ENCODE results near the gene UBR1. TPM values are rescaled to one million over a fixed set of nuclear protein-coding genes. Genes with fewer than 3 reads are reported as not detected.

The UBR1 gene
- total RNA-seq, 1 experiment from 2014 or later, result 23.2 TPM

DNA sequence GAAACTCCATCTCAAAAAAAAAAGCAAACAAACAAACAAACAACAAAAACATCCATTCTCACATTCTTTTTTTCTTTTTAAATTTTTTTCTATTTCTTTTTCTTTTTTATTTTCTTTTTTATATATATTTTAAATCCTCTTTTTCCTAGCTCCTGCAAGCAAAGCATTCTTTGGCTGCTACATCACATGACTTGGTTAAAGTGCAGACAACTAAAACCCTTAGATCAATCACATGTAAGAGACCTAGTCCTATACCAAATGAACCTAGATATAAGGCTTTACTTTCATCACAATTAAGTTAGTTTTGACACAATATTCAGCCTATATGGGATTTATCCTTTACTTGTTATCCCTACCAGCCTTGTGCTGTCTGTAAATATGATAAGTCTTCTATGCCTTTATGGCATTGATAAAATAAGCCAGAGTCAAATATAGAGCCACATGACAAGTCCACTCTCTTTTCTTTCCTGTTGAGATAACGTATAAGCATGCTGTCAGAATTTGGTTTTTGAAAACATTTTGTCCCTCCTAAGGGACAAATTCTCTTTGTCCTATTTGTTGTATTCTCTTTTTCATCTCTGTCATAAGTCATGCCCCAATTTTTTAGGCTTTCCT lies 11.3 kb downstream of the UBR1 start:
- Histone ChIP-seq H3K36me3 (ENCODE audit: control insufficient read depth, insufficient read depth, low read length) (no peaks in the 10 kb centered on the region), H3K9me3 (ENCODE audit: control insufficient read depth, insufficient read depth, low read depth, low read length) (no peaks in the 10 kb centered on the region), H3K27ac (ENCODE audit: low read length) (no peak overlapping the region), H3K27me3 (ENCODE audit: control insufficient read depth, insufficient read depth, low read length) (no peaks in the 10 kb centered on the region), H3K4me1 (ENCODE audit: control insufficient read depth, insufficient read depth, low read length) (no peaks in the 10 kb centered on the region), H3K4me3 (ENCODE audit: low read depth in 2 of 2, low read length in 2 of 2) (no peak overlapping the region)
- CTCF ChIA-PET, result interaction anchor here (0.7 kb wide), 1 partner anchor 131 kb away, joined by 3 read pairs; no protein-coding TSS in a partner anchor
- TF ChIP-seq, protein P1, sequence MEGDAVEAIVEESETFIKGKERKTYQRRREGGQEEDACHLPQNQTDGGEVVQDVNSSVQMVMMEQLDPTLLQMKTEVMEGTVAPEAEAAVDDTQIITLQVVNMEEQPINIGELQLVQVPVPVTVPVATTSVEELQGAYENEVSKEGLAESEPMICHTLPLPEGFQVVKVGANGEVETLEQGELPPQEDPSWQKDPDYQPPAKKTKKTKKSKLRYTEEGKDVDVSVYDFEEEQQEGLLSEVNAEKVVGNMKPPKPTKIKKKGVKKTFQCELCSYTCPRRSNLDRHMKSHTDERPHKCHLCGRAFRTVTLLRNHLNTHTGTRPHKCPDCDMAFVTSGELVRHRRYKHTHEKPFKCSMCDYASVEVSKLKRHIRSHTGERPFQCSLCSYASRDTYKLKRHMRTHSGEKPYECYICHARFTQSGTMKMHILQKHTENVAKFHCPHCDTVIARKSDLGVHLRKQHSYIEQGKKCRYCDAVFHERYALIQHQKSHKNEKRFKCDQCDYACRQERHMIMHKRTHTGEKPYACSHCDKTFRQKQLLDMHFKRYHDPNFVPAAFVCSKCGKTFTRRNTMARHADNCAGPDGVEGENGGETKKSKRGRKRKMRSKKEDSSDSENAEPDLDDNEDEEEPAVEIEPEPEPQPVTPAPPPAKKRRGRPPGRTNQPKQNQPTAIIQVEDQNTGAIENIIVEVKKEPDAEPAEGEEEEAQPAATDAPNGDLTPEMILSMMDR (IDR thresholded peaks at IDR 0.05), result no peak
- TF ChIP-seq SIN3A (IDR thresholded peaks at IDR 0.05; ENCODE audit: borderline replicate concordance, insufficient read depth, low read depth, low read length) (no peak), POLR2AphosphoS5 (IDR thresholded peaks at IDR 0.05; ENCODE audit: low read depth, low read length) (no peak), TCF7L2 (IDR thresholded peaks at IDR 0.05; ENCODE audit: low read depth, low read length) (no peak)
- TF ChIP-seq, protein P2, sequence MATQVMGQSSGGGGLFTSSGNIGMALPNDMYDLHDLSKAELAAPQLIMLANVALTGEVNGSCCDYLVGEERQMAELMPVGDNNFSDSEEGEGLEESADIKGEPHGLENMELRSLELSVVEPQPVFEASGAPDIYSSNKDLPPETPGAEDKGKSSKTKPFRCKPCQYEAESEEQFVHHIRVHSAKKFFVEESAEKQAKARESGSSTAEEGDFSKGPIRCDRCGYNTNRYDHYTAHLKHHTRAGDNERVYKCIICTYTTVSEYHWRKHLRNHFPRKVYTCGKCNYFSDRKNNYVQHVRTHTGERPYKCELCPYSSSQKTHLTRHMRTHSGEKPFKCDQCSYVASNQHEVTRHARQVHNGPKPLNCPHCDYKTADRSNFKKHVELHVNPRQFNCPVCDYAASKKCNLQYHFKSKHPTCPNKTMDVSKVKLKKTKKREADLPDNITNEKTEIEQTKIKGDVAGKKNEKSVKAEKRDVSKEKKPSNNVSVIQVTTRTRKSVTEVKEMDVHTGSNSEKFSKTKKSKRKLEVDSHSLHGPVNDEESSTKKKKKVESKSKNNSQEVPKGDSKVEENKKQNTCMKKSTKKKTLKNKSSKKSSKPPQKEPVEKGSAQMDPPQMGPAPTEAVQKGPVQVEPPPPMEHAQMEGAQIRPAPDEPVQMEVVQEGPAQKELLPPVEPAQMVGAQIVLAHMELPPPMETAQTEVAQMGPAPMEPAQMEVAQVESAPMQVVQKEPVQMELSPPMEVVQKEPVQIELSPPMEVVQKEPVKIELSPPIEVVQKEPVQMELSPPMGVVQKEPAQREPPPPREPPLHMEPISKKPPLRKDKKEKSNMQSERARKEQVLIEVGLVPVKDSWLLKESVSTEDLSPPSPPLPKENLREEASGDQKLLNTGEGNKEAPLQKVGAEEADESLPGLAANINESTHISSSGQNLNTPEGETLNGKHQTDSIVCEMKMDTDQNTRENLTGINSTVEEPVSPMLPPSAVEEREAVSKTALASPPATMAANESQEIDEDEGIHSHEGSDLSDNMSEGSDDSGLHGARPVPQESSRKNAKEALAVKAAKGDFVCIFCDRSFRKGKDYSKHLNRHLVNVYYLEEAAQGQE (IDR thresholded peaks at IDR 0.05; ENCODE audit: insufficient read depth in 1 of 2, low read depth in 2 of 2, low read length in 1 of 2), result no peak
- in situ Hi-C loops (cut with HindIII; ENCODE audit: low pct_unique_long_range_greater_than_20kb, low sequenced_read_pairs), result no loop called here
- POLR2A ChIA-PET, result no interaction called here
- no peak for ATAC-seq
- no TSS peak for BruUV-seq (replicated peaks)
- intact Hi-C loops (cut with micrococcal nuclease; ENCODE audit: unreplicated experiment), result no loop called here
- DNase-seq (ENCODE audit: low read depth, low spot score), result no peak

DNA sequence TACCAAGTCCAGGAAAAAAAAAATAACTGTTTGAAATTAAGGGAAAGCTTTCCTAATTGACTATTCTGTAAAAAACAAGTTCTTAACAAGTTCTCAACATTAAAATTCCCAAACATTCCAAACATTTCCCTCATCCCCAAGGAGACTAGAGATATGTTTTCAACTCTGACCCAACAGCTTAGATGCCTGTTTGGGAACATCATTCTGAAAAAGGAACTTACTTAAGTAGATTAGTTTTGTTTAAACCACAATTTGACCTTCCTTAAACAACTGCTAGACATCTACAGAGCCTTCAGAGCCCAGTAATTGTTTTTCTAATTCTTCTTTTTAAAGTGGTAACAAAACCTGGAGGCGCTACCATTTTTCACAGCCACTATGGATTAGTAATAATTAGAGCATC lies 12.8 kb downstream of the UBR1 start:
- H3K27ac ChIP-seq (ENCODE audit: low read length), result no peak overlapping the region
- TF ChIP-seq, protein P2 (IDR thresholded peaks at IDR 0.05; ENCODE audit: insufficient read depth in 1 of 2, low read depth in 2 of 2, low read length in 1 of 2), result no peak
- TF ChIP-seq SIN3A (IDR thresholded peaks at IDR 0.05; ENCODE audit: borderline replicate concordance, insufficient read depth, low read depth, low read length), result no peak
- TF ChIP-seq POLR2AphosphoS5 (IDR thresholded peaks at IDR 0.05; ENCODE audit: low read depth, low read length), result no peak
- TF ChIP-seq, protein P1 (IDR thresholded peaks at IDR 0.05), result no peak
- no peak for TF ChIP-seq TCF7L2 (IDR thresholded peaks at IDR 0.05; ENCODE audit: low read depth, low read length)
- no TSS peak for BruUV-seq (replicated peaks)
- ChIA-PET CTCF (no interaction called here), POLR2A (no interaction called here)
- H3K27me3 ChIP-seq (ENCODE audit: control insufficient read depth, insufficient read depth, low read length), result no peaks in the 10 kb centered on the region
- H3K36me3 ChIP-seq (ENCODE audit: control insufficient read depth, insufficient read depth, low read length), result no peaks in the 10 kb centered on the region
- H3K9me3 ChIP-seq (ENCODE audit: control insufficient read depth, insufficient read depth, low read depth, low read length), result no peaks in the 10 kb centered on the region
- H3K4me3 ChIP-seq (ENCODE audit: low read depth in 2 of 2, low read length in 2 of 2), result no peak overlapping the region
- no peaks in the 10 kb centered on the region for H3K4me1 ChIP-seq (ENCODE audit: control insufficient read depth, insufficient read depth, low read length)
- no peak for ATAC-seq
- in situ Hi-C loops (cut with HindIII; ENCODE audit: low pct_unique_long_range_greater_than_20kb, low sequenced_read_pairs) (no loop called here), intact Hi-C loops (cut with micrococcal nuclease; ENCODE audit: unreplicated experiment) (no loop called here)
- no peak for DNase-seq (ENCODE audit: low read depth, low spot score)
